K562 (cell line): ENCODE results near the gene MLX. TPM values are rescaled to one million over a fixed set of nuclear protein-coding genes. Genes with fewer than 3 reads are reported as not detected.
A peak's percentile ranks its signal among the peaks of the same experiment; 100 is the strongest.

ENCODE experiments used
- CEBPB ChIP-seq: fragments of 450-650 bp; IDR thresholded peaks from 2 replicates; pipeline ENCODE4 v1.6.1; 2016; ENCODE audit warnings: missing genetic modification characterization, missing compliant biosample characterization
- CREB1 ChIP-seq, 2 experiments: sonication (generic) in 1 of 2; formaldehyde crosslinking in 1 of 2; IDR thresholded peaks; 2 replicates each; pipeline versions ENCODE4 v1.6.1 to v1.8.0; 2012 to 2022; ENCODE audit warnings: inconsistent platforms in 1 of 2, mild to moderate bottlenecking in 1 of 2, missing genetic modification reagents in 1 of 2, moderate library complexity in 1 of 2
- HOXB6 ChIP-seq: fragments of 250-450 bp; sonication (Bioruptor Pico); IDR thresholded peaks from 2 replicates; pipeline ENCODE4 v1.5.1; 2022; ENCODE audit warnings: mild to moderate bottlenecking, borderline replicate concordance
- MCM5 ChIP-seq: fragments of 450-650 bp; IDR thresholded peaks from 2 replicates; pipeline ENCODE4 v1.6.1; 2016; ENCODE audit warnings: low read depth
- NCOA4 ChIP-seq: fragments of 450-650 bp; IDR thresholded peaks from 2 replicates; pipeline ENCODE4 v1.6.1; 2018; ENCODE audit warnings: mild to moderate bottlenecking; ENCODE audit not compliant: partially characterized antibody
- PML ChIP-seq: IDR thresholded peaks from 2 replicates; pipeline ENCODE4 v1.6.1; 2012; ENCODE audit warnings: low read length, inconsistent platforms
- RB1 ChIP-seq: fragments of 450-650 bp; IDR thresholded peaks from 2 replicates; pipeline ENCODE4 v1.6.1; 2017; ENCODE audit warnings: low read depth, mild to moderate bottlenecking
- SAFB ChIP-seq: fragments of 200-400 bp; formaldehyde crosslinking; IDR thresholded peaks from 2 replicates; pipeline ENCODE4 v1.6.1; 2017; ENCODE audit warnings: low read depth, low read length, borderline replicate concordance
- SIX5 ChIP-seq, 2 experiments: IDR thresholded peaks; 2 replicates each; pipeline ENCODE4 v1.6.1; 2011; ENCODE audit warnings: low read length in 2 of 2, borderline replicate concordance in 1 of 2, low read depth in 1 of 2, mild to moderate bottlenecking in 1 of 2, moderate library complexity in 1 of 2; ENCODE audit not compliant: insufficient read depth in 1 of 2
- SLC30A9 ChIP-seq: fragments of 250-450 bp; sonication (Bioruptor Pico); IDR thresholded peaks from 2 replicates; pipeline ENCODE4 v1.8.0; 2022; ENCODE audit warnings: mild to moderate bottlenecking, moderate library complexity
- ZBED1 ChIP-seq: IDR thresholded peaks from 2 replicates; pipeline ENCODE4 v1.6.1; 2014
- ZNF311 ChIP-seq: fragments of 250-450 bp; sonication (Bioruptor Pico); IDR thresholded peaks from 2 replicates; pipeline ENCODE4 v1.4.0; 2020; ENCODE audit warnings: mild to moderate bottlenecking, moderate library complexity
- polyA plus RNA-seq, 8 experiments: library from polyadenylated mRNA; depleted of rRNA in 4 of 8; stranded (reverse) in 5 of 8; unstranded in 3 of 8; fragments of >200 nt; fragmentation: Nextera tagmentation in 2 of 8; fragmentation: Illumina TruSeq in 1 of 8; extraction: Ambion mirVana in 2 of 8; extraction: Trizol in 1 of 8; gene quantifications; 2 replicates each; pipeline versions ENCODE4 v1.2.1 to v1.2.3, GENCODE V29; 2011 to 2014; ENCODE audit warnings: inconsistent platforms in 1 of 8, missing spikeins in 1 of 8
- total RNA-seq, 7 experiments: library from RNA; depleted of rRNA in 6 of 7; stranded (reverse); fragments of >200 nt in 6 of 7; fragmentation: Illumina TruSeq in 2 of 7; extraction: Trizol in 2 of 7; gene quantifications; 2 replicates each; pipeline versions ENCODE4 v1.2.1 to v1.2.3, GENCODE V29; 2011 to 2021; ENCODE audit warnings: low replicate concordance in 1 of 7
- TF ChIP-seq, protein P1 (sequence below): fragments of 250-450 bp; sonication (Bioruptor Pico); IDR thresholded peaks from 2 replicates; pipeline ENCODE4 v1.4.0; 2020; ENCODE audit warnings: borderline replicate concordance
- TF ChIP-seq, protein P2 (sequence below): fragments of 450-650 bp; formaldehyde crosslinking; IDR thresholded peaks from 2 replicates; pipeline ENCODE4 v1.4.0; 2020; ENCODE audit warnings: mild to moderate bottlenecking, moderate library complexity
- TF ChIP-seq, protein P3 (sequence below): sonication (generic); formaldehyde crosslinking; IDR thresholded peaks from 2 replicates; pipeline ENCODE4 v1.9.0; 2022; ENCODE audit warnings: mild to moderate bottlenecking, missing genetic modification reagents
- TF ChIP-seq, protein P4 (sequence below): sonication (generic); formaldehyde crosslinking; IDR thresholded peaks from 2 replicates; pipeline ENCODE4 v1.8.1; 2023; ENCODE audit warnings: missing genetic modification reagents, mild to moderate bottlenecking, borderline replicate concordance
- TF ChIP-seq, protein P5 (sequence below): fragments of 450-650 bp; IDR thresholded peaks from 2 replicates; pipeline ENCODE4 v1.7.0; 2016; ENCODE audit warnings: borderline replicate concordance

MLX gene
- total and polyA plus RNA-seq, 9 of the 15 experiments (the other 6 are each of a cell fraction or from before 2014, with no cell fraction given): 42.9 to 100 (median 58.9) TPM

DNA sequence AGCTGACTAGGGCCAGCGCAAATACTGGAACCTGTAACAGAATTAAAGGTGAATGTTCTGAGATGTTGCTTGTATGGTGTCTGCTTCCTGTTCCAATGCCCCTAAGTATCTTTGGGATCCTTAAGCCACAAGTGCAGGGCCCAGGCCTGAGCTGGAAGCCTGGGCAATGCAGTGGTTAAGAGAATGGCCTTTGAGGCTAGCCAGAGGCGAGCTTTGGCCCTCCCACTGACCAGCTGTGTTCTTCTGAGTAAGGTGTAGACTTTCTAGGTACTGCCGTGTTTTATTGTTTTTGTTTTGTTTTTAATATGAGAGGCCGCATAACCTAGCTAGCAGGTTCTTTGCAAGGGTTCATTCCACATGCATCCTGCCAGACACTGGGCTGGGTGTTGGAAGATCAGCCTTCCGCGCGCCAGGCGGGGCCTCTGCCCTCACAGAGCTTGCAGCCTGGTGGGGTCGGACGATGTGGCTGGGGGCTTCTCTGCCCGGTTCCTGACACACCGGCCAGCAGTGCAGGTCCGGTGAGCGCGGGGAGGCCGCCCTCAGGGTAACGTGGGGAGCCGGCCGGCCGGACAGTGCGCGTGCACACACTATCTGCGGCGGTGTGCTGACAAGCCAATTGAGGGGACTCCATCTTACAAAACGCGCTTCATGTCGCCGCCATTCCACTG, 551 bp upstream of the MLX start (continued):
- TF ChIP-seq, protein P1, sequence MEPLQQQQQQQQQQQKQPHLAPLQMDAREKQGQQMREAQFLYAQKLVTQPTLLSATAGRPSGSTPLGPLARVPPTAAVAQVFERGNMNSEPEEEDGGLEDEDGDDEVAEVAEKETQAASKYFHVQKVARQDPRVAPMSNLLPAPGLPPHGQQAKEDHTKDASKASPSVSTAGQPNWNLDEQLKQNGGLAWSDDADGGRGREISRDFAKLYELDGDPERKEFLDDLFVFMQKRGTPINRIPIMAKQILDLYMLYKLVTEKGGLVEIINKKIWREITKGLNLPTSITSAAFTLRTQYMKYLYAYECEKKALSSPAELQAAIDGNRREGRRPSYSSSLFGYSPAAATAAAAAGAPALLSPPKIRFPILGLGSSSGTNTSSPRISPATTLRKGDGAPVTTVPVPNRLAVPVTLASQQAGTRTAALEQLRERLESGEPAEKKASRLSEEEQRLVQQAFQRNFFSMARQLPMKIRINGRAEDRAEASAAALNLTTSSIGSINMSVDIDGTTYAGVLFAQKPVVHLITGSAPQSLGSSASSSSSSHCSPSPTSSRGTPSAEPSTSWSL: 0 out of 2 replicates have a peak, but pooled peaks have one; percentile 35
- TF ChIP-seq, protein P2, sequence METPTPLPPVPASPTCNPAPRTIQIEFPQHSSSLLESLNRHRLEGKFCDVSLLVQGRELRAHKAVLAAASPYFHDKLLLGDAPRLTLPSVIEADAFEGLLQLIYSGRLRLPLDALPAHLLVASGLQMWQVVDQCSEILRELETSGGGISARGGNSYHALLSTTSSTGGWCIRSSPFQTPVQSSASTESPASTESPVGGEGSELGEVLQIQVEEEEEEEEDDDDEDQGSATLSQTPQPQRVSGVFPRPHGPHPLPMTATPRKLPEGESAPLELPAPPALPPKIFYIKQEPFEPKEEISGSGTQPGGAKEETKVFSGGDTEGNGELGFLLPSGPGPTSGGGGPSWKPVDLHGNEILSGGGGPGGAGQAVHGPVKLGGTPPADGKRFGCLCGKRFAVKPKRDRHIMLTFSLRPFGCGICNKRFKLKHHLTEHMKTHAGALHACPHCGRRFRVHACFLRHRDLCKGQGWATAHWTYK (CRISPR knock-in tag): peak; percentile 87
- TF ChIP-seq CEBPB (tag) (no peak), ZNF311 (CRISPR knock-in tag) (peak; percentile 63; the same call in 1 of the 2 replicates), NCOA4 (no peak), SLC30A9 (no peak), SAFB (no peak), PML (no peak), SIX5 (IDR thresholded peaks at IDR 0.05; ENCODE audit: borderline replicate concordance in 1 of 2, insufficient read depth in 1 of 2, low read depth in 1 of 2, low read length in 2 of 2) (no peak), HOXB6 (no peak), RB1 (no peak), ZBED1 (no peak), CREB1 (IDR thresholded peaks at IDR 0.05) (no peak), CREB1 (CRISPR knock-in tag; IDR thresholded peaks at IDR 0.05) (no peak), MCM5 (no peak)
- TF ChIP-seq, protein P3, sequence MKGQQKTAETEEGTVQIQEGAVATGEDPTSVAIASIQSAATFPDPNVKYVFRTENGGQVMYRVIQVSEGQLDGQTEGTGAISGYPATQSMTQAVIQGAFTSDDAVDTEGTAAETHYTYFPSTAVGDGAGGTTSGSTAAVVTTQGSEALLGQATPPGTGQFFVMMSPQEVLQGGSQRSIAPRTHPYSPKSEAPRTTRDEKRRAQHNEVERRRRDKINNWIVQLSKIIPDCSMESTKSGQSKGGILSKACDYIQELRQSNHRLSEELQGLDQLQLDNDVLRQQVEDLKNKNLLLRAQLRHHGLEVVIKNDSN (CRISPR knock-in tag): no peak
- TF ChIP-seq, protein P4, sequence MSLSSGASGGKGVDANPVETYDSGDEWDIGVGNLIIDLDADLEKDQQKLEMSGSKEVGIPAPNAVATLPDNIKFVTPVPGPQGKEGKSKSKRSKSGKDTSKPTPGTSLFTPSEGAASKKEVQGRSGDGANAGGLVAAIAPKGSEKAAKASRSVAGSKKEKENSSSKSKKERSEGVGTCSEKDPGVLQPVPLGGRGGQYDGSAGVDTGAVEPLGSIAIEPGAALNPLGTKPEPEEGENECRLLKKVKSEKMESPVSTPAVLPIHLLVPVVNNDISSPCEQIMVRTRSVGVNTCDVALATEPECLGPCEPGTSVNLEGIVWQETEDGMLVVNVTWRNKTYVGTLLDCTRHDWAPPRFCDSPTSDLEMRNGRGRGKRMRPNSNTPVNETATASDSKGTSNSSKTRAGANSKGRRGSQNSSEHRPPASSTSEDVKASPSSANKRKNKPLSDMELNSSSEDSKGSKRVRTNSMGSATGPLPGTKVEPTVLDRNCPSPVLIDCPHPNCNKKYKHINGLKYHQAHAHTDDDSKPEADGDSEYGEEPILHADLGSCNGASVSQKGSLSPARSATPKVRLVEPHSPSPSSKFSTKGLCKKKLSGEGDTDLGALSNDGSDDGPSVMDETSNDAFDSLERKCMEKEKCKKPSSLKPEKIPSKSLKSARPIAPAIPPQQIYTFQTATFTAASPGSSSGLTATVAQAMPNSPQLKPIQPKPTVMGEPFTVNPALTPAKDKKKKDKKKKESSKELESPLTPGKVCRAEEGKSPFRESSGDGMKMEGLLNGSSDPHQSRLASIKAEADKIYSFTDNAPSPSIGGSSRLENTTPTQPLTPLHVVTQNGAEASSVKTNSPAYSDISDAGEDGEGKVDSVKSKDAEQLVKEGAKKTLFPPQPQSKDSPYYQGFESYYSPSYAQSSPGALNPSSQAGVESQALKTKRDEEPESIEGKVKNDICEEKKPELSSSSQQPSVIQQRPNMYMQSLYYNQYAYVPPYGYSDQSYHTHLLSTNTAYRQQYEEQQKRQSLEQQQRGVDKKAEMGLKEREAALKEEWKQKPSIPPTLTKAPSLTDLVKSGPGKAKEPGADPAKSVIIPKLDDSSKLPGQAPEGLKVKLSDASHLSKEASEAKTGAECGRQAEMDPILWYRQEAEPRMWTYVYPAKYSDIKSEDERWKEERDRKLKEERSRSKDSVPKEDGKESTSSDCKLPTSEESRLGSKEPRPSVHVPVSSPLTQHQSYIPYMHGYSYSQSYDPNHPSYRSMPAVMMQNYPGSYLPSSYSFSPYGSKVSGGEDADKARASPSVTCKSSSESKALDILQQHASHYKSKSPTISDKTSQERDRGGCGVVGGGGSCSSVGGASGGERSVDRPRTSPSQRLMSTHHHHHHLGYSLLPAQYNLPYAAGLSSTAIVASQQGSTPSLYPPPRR (CRISPR knock-in tag): no peak
- TF ChIP-seq, protein P5, sequence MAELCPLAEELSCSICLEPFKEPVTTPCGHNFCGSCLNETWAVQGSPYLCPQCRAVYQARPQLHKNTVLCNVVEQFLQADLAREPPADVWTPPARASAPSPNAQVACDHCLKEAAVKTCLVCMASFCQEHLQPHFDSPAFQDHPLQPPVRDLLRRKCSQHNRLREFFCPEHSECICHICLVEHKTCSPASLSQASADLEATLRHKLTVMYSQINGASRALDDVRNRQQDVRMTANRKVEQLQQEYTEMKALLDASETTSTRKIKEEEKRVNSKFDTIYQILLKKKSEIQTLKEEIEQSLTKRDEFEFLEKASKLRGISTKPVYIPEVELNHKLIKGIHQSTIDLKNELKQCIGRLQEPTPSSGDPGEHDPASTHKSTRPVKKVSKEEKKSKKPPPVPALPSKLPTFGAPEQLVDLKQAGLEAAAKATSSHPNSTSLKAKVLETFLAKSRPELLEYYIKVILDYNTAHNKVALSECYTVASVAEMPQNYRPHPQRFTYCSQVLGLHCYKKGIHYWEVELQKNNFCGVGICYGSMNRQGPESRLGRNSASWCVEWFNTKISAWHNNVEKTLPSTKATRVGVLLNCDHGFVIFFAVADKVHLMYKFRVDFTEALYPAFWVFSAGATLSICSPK: no peak
